GM21786 (cell line): ENCODE data around the gene KRT73.

Experiments
- ATAC-seq: cut with Tn5 transposase; IDR thresholded peaks from one replicate; pipeline ENCODE4 v1.9.1; 2021; ENCODE audit not compliant: unreplicated experiment

KRT73 gene

GRCh38 chr12:52646613-52647012 is 28.3 kb upstream of the KRT73 start:
- no peak for ATAC-seq

GRCh38 chr12:52645982-52646381 is 27.6 kb upstream of the KRT73 start:
- ATAC-seq: no peak

- ATAC-seq: no peak
Measured at GRCh38 chr12:52645120-52645761, 26.9 kb upstream of the KRT73 start.

GRCh38 chr12:52644078-52644415 is 25.7 kb upstream of the KRT73 start:
- no peak for ATAC-seq

GRCh38 chr12:52643233-52644077 is 25.1 kb upstream of the KRT73 start:
- ATAC-seq: no peak

GRCh38 chr12:52641468-52641867 is 23.1 kb upstream of the KRT73 start:
- ATAC-seq: no peak

- no peak for ATAC-seq
Measured at GRCh38 chr12:52637299-52637698, 18.9 kb upstream of the KRT73 start.

- ATAC-seq: no peak
Measured at GRCh38 chr12:52636592-52637258, 18.4 kb upstream of the KRT73 start.

- ATAC-seq: no peak
Measured at GRCh38 chr12:52636189-52636588, 17.8 kb upstream of the KRT73 start.

GRCh38 chr12:52634266-52635056 is 16.1 kb upstream of the KRT73 start:
- no peak for ATAC-seq

- no peak for ATAC-seq
Measured at GRCh38 chr12:52633383-52633782, 15.0 kb upstream of the KRT73 start.

- ATAC-seq: no peak
Measured at GRCh38 chr12:52632656-52633055, 14.3 kb upstream of the KRT73 start.

- no peak for ATAC-seq
Measured at GRCh38 chr12:52631676-52632459, 13.5 kb upstream of the KRT73 start.

- no peak for ATAC-seq
Measured at GRCh38 chr12:52631264-52631663, 12.9 kb upstream of the KRT73 start.

GRCh38 chr12:52630599-52631200 is 12.3 kb upstream of the KRT73 start:
- ATAC-seq: no peak

- no peak for ATAC-seq
Measured at GRCh38 chr12:52630008-52630500, 11.7 kb upstream of the KRT73 start.

- no peak for ATAC-seq
Measured at GRCh38 chr12:52629281-52630007, 11.1 kb upstream of the KRT73 start.

GRCh38 chr12:52628841-52629240 is 10.5 kb upstream of the KRT73 start:
- no peak for ATAC-seq

- no peak for ATAC-seq
Measured at GRCh38 chr12:52628111-52628507, 9.8 kb upstream of the KRT73 start.
